Iris pigment epithelial cell (primary cell): Measurements from ENCODE around the gene USP32.

Experiments
- DNase-seq: peaks from one replicate; pipeline ENCODE4 v3.0.0-alpha.2; 2011; ENCODE audit warnings: low read depth

USP32 gene

GRCh38 chr17:60154616-60155426 lies 237.1 kb downstream of the USP32 start:
- peak; percentile 62 for DNase-seq

- no peak for DNase-seq
These were observed 238.1 kb downstream of the USP32 start for GRCh38 chr17:60153606-60154390.

- no peak for DNase-seq
These were observed 240.6 kb downstream of the USP32 start for GRCh38 chr17:60151355-60151754.

DNA sequence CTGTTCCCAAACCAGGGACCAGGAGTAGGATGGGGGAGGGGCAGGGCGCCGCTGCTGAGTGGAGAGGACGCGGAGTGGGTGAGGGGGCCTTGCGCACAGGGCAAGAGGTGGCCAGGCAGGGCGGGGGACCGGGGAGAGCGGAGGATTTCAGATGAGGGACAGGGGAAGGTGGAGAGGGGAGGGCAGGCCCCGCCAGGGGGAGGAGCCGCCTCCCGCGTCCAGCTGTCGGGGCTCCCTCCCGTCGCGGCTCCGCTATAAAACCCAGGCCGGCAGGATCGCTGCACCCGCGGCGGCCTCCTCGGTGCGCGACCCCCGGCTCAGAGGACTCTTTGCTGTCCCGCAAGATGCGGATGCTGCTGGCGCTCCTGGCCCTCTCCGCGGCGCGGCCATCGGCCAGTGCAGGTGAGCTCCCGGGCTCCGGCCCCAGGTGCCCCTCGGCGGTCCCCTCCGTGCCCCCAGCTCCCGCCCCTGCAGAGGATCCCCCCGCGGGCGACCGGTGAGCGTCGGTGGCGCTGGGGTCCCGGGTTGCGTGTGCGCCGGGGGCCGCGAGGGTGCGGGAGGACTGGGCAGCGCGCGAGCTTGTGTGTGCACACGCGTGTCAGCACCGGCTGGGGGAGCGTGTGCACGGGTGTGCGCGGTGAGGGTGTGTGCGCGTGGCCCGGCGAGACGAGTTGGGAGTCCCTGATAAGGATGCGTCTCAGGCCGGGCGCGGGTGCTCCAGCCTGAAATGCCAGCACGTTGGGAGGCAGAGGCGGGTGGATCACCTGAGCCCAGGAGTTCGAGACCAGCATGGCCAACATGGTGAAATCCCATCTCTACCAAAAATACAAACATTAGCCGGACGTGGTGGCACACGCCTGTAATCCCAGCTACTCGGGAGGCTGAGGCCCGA lies 242.0 kb downstream of the USP32 start, which contains the start of gene CA4:
Gene CA4, plus strand, starts transcription at position 283 of the 892 bp plus-strand sequence. Its CDS starts 62 bp downstream, at position 345.
- no peak for DNase-seq

DNA sequence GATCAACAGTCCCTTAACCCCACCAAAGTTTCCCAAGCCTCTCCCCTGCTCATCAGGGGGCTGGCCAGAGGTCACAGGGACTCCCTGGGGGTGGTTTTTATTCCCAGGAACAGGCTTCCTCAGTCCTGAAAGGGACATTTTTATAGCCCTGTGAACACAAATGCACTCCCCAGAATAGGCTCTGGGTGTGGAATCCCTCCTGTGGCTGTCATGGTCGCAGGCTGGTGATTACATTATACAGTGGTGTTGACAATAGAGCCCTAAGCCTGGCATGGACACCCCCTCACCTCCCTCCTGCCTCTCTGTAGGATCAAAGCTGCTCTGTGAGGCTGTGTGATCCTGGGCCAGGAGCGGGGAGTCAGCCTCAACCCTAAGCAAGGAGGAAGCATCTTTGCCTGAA lies 243.6 kb downstream of the USP32 start:
- no peak for DNase-seq

GRCh38 chr17:60147553-60148223 lies 244.2 kb downstream of the USP32 start:
- DNase-seq, result no peak

- no peak for DNase-seq
These were observed 245.7 kb downstream of the USP32 start for GRCh38 chr17:60146206-60146605.

GRCh38 chr17:60145006-60145935 lies 246.7 kb downstream of the USP32 start:
- no peak for DNase-seq

DNA sequence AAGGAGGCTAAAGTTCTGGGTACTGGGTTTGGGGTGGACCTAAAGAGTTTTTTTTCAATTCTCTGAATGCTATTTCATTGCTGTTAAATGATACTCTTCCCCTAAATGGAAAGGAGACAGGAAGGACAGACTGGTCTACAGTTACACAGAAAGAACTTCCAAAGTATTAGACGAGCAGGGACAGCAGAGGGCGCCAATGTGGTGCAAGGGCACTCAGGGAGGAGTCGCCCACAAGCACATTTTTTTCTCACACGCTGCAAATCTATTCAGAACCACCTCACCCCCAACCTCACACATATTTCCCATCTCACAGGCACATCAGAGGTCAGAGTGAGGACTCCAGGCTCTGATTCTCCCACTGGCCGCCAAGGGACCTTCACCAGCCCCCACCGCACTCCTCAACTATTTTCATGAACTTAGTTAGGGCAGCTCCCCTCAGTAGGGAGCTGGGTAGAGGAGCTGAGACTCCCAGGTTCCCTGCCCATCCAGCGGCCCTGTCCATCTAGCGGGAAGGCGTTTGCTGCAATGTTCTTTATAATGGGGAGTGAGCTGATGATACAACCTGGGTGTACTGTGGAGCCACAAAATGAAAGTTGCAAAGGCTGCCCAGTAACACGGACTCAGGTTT lies 248.9 kb downstream of the USP32 start:
- DNase-seq, result peak; percentile 91

DNA sequence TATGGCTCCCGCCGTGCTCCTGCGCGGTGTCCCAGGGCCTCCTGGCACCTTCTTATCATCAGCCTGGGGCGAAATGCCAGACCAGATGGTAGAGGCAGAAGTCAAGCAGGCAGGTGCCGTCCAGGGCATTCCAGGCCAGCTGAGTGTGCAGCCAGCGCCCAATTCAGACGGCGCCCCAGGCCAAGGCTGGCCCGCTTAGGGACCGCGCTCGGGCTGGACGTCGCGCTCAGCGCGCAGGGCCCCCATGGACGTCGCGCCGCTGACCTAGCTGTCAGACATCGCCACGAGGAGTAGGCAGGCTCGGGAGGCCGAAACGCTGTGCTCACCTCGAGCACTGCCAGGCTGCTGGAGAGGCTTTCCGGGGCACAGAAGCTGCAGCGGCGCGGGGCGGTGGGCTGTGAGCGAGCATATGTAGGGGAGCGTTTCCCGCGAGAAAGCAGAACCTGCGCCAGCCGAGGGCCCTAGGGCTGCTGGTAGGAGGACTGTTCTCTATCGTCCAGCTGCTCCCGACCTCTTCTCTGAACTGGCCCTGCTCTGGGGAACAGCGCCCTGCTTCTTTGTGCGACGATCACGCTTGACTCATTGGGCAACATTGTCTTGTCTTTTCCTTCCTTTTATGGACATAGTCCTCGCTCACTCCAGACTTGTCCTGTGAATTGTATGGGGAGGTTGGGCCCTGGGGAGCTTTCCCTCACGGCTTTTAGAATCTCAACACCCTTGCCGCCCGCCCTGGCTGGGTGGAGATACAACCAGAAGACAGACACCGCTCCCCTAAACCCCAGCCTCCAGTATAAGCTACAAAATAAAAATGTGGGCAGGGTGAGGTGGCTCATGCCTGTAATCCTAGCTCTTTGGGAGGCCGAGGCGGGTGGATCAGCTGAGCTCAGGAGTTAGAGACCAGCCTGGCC lies 250.6 kb downstream of the USP32 start:
- peak; percentile 26 for DNase-seq

- peak; percentile 66 for DNase-seq
These were observed 252.3 kb downstream of the USP32 start for GRCh38 chr17:60139438-60140285.

GRCh38 chr17:60138769-60139437 lies 253.0 kb downstream of the USP32 start:
- DNase-seq, result no peak

DNA sequence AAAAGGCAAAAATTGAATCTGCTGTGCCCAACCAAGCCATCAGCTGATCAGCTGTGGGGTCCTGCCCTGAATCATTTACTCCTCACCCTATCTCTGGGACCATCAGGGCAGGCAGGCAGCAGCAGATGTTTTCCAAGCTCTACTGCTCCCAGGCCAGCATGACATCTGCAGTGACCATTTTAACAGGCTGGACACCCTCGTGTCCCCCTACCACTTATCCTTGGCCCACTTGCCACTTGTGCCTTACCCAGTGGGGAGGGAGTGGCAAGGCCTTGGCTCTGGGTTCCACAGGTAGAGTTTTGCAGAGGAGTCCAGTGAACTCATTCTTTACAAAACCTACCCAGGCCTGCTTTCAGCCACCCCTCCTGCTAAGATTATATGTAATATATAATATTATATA lies 254.2 kb downstream of the USP32 start:
- no peak for DNase-seq

DNA sequence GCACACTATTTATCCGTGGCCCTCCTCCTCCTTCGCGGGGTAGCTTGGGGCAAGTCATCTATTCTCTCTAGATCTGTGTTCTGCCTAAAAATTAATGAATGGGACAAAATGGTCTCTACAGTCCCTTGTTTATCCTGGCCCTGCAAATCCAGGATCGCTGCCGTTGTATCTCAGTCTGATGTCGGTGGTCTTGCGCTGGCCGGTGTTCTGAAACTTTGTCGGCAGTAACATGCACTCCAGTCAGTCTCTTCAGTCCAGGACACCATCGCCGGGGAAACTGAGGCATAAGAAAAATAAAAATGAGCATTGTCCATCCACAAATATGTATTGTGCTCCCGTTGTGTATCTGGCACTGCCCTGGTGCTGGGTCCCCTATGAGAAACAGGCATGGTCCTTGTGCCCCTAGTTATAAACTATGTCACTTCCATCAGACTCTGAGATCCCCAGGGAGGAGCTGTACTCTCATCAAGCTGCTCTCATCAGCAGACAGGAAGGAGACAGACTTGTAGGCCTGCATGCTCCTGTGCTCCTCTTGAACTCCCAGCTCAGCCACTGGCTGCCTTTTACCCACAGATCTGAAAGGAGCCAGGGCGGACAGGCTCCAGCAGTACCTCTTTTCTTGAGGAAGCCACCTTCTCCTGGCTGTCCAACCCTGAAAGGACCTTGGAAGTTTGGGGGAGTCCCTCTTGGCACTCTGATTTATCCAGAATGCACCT lies 255.8 kb downstream of the USP32 start:
- no peak for DNase-seq

- DNase-seq, result peak; percentile 95
These were observed 256.6 kb downstream of the USP32 start for GRCh38 chr17:60135151-60135950.
